NCI-H2171 treated with DMSO at 0.1 percent for 48 hours (cell line): ENCODE measurements around the gene NLRP9.

Experiments used
- DNase-seq: peaks from one replicate; lab custom pipeline; 2025; lab: John Stamatoyannopoulos, UW

Gene NLRP9

GRCh38 chr19:55673465-55673864 lies 64.7 kb downstream of the NLRP9 start:
- DNase-seq, result no peak

- DNase-seq, result no peak
Measured at GRCh38 chr19:55672418-55672817, 65.8 kb downstream of the NLRP9 start.

- DNase-seq, result no peak
Measured at GRCh38 chr19:55671054-55671378, 67.2 kb downstream of the NLRP9 start.

- no peak for DNase-seq
Measured at GRCh38 chr19:55670280-55671053, 67.7 kb downstream of the NLRP9 start.

GRCh38 chr19:55669418-55670279 lies 68.6 kb downstream of the NLRP9 start:
- no peak for DNase-seq

GRCh38 chr19:55668603-55669348 lies 69.4 kb downstream of the NLRP9 start:
- DNase-seq, result no peak

- DNase-seq, result no peak
Measured at GRCh38 chr19:55667958-55668357, 70.2 kb downstream of the NLRP9 start.

GRCh38 chr19:55667511-55667910 lies 70.7 kb downstream of the NLRP9 start:
- no peak for DNase-seq

- DNase-seq, result no peak
Measured at GRCh38 chr19:55667006-55667381, 71.2 kb downstream of the NLRP9 start.

GRCh38 chr19:55666343-55667005 lies 71.7 kb downstream of the NLRP9 start:
- no peak for DNase-seq

- DNase-seq, result no peak
Measured at GRCh38 chr19:55663846-55664536, 74.2 kb downstream of the NLRP9 start.

- DNase-seq, result no peak
Measured at GRCh38 chr19:55661826-55662225, 76.4 kb downstream of the NLRP9 start.

- DNase-seq, result no peak
Measured at GRCh38 chr19:55660991-55661390, 77.2 kb downstream of the NLRP9 start.

- no peak for DNase-seq
Measured at GRCh38 chr19:55660404-55660803, 77.8 kb downstream of the NLRP9 start.

GRCh38 chr19:55659822-55660221 lies 78.4 kb downstream of the NLRP9 start:
- DNase-seq, result no peak

GRCh38 chr19:55658846-55659459 lies 79.2 kb downstream of the NLRP9 start:
- no peak for DNase-seq
